Brain microvascular endothelial cell (primary cell): ENCODE data around the gene SOX11.

Experiments used
- DNase-seq: peaks from one replicate; pipeline ENCODE4 v3.0.0-alpha.2; 2020
- H3K27ac ChIP-seq: fragments of 250-450 bp; sonication (Bioruptor Pico); 2 replicates; pipeline ENCODE4 v1.5.1; 2020; ENCODE audit warnings: mild to moderate bottlenecking, moderate library complexity
- H3K27me3 ChIP-seq: fragments of 250-450 bp; sonication (Bioruptor Pico); replicated peaks from 2 replicates; pipeline ENCODE4 v1.5.1; 2020; ENCODE audit warnings: mild to moderate bottlenecking
- H3K36me3 ChIP-seq: fragments of 250-450 bp; sonication (Bioruptor Pico); replicated peaks from 2 replicates; pipeline ENCODE4 v1.5.1; 2020; ENCODE audit warnings: mild to moderate bottlenecking
- H3K4me3 ChIP-seq: 2 replicates; pipeline ENCODE4 v1.5.1; 2011; ENCODE audit warnings: low read depth, mild to moderate bottlenecking, control low read depth, low read length, moderate library complexity
- CTCF ChIP-seq: IDR thresholded peaks from 2 replicates; pipeline ENCODE4 v1.5.1; 2011; ENCODE audit warnings: low read depth, mild to moderate bottlenecking, moderate library complexity, low read length, control low read depth, inconsistent platforms; ENCODE audit errors: missing control alignments
- in situ Hi-C: cut with HindIII; loops from 2 replicates; pipeline ENCODE4 v1.10.0; 2017; ENCODE audit warnings: low sequenced_read_pairs, low pct_ligation_motif_present

SOX11 gene

DNA sequence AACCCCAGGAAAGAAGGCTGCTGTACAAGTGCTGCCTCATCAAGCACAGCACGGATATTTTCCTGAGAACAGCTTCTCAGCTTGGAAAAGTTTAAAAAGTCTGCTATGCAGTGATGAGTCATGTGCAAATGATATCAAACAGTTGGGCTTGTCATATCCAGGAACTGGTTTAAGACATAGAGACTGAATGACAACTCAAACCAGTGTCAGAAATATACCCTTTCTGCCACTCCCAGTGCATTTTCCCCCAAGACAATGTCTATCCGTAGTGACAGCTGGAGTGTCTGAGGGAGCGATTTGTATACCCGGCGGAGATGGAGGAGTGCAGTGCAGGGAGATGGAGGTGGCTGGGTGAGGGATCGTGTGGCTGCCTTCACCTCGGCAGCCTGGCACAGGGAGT, 28.2 kb downstream of the SOX11 start:
- no peaks in the 10 kb centered on the region for H3K27me3 ChIP-seq
- no peak overlapping the region for H3K4me3 ChIP-seq
- no peak overlapping the region for H3K27ac ChIP-seq
- no peaks in the 10 kb centered on the region for H3K36me3 ChIP-seq
- in situ Hi-C loops = no loop called here
- peak; percentile 56 for DNase-seq
- no peak for TF ChIP-seq CTCF

DNA sequence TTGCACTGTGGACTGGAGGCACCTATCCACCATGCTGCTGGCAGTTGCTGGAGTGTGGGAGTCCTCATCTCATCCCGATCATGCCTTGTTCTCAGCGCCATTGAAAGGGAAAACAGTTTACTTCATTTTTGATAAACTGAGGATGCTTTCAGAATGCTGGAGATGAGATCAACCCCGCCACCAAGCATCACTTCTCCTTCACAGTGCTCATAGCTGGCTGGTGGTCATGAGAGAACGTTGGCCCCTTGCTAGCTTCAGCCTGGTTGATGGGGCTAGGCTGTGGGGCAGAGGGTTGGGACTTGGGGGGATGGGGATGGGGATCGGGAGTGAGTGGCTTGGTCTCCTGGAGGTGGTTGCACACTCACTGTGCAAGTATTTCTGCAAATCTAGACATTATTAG, 30.1 kb downstream of the SOX11 start:
- Histone ChIP-seq H3K36me3 (no peaks in the 10 kb centered on the region), H3K27ac (no peak overlapping the region), H3K27me3 (no peaks in the 10 kb centered on the region), H3K4me3 (no peak overlapping the region)
- TF ChIP-seq CTCF = no peak
- DNase-seq = no peak
- in situ Hi-C loops = no loop called here

GRCh38 chr2:5723791-5724735, 31.9 kb downstream of the SOX11 start:
- Histone ChIP-seq H3K27me3 (no peaks in the 10 kb centered on the region), H3K4me3 (no peak overlapping the region), H3K27ac (no peak overlapping the region), H3K36me3 (no peaks in the 10 kb centered on the region)
- in situ Hi-C loops = no loop called here
- no peak for DNase-seq
- no peak for TF ChIP-seq CTCF

GRCh38 chr2:5725072-5725471, 32.9 kb downstream of the SOX11 start:
- no peak for DNase-seq
- Histone ChIP-seq H3K27me3 (no peaks in the 10 kb centered on the region), H3K27ac (no peak overlapping the region), H3K36me3 (no peaks in the 10 kb centered on the region), H3K4me3 (no peak overlapping the region)
- no peak for TF ChIP-seq CTCF
- in situ Hi-C loops = no loop called here

GRCh38 chr2:5725794-5726463, 33.7 kb downstream of the SOX11 start:
- no peaks in the 10 kb centered on the region for H3K36me3 ChIP-seq
- H3K27ac ChIP-seq = no peak overlapping the region
- in situ Hi-C loops = no loop called here
- peak; percentile 5 for DNase-seq
- H3K27me3 ChIP-seq = no peaks in the 10 kb centered on the region
- no peak for TF ChIP-seq CTCF
- H3K4me3 ChIP-seq = peak overlapping the region; percentile 54
